PFSK-1 (cell line): ENCODE results near the gene CCM2L.

Source experiments
- REST ChIP-seq, 2 experiments: IDR thresholded peaks; 2 replicates each; pipeline versions ENCODE4 v1.6.1 to v1.8.0; 2011 to 2012; ENCODE audit warnings: low read depth in 2 of 2, low read length in 2 of 2, control low read depth in 1 of 2, inconsistent platforms in 1 of 2, mild to moderate bottlenecking in 1 of 2, moderate library complexity in 1 of 2; ENCODE audit not compliant: insufficient read depth in 1 of 2
- TAF1 ChIP-seq: IDR thresholded peaks from 2 replicates; pipeline ENCODE4 v1.6.1; 2012; ENCODE audit warnings: low read length, control low read depth, borderline replicate concordance; ENCODE audit not compliant: insufficient read depth

- TF ChIP-seq REST (IDR thresholded peaks at IDR 0.05; ENCODE audit: insufficient read depth in 1 of 2, low read depth in 2 of 2, low read length in 2 of 2) (no peak), TAF1 (no peak)
Observed at GRCh38 chr20:32045999-32046398, 35.8 kb downstream of the CCM2L start.
